NB4 (cell line): ENCODE measurements around the gene RPL10A.

Experiments used
- DNase-seq: peaks from one replicate; pipeline ENCODE4 v3.0.0; 2010; ENCODE audit warnings: low read depth
- H3K4me3 ChIP-seq: one replicate; pipeline ENCODE4 v1.5.1; 2011; ENCODE audit warnings: mild to moderate bottlenecking, low read depth, low read length, moderate library complexity
- CTCF ChIP-seq: IDR thresholded peaks from one replicate; pipeline ENCODE4 v1.5.1; 2012; ENCODE audit warnings: low read depth, low read length
- MYC ChIP-seq: IDR thresholded peaks from 2 replicates; pipeline ENCODE4 v1.6.1; 2011; ENCODE audit warnings: low read depth, low read length
- POLR2A ChIP-seq: IDR thresholded peaks from 2 replicates; pipeline ENCODE4 v1.6.1; 2011; ENCODE audit warnings: mild to moderate bottlenecking; ENCODE audit not compliant: insufficient read length; ENCODE audit errors: extremely low read depth
- TF ChIP-seq, protein P1 (sequence below): IDR thresholded peaks from 2 replicates; pipeline ENCODE4 v1.6.1; 2011; ENCODE audit warnings: low read depth, low read length

Gene RPL10A

DNA sequence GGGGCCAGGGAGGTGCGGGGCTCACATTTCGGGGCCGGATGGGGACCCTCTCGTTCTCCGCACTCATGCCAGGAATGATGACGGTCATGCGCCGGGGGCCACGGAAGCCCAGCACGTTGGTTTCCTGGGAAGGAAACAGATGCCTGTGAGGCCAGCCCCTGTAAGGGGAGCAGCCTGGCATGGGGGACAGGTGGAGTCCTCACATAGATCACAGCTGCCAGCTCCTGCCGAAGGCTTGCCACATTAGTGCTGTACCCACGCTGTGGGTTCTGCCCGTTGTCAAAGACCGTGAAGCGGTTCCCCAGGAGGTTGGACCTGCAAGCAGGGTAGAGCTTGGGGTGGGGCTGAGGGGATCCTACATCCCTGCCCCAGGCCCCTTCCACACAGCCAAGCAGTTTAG, 35.3 kb downstream of the RPL10A start:
- TF ChIP-seq MYC, result no peak
- TF ChIP-seq CTCF, result no peak
- TF ChIP-seq, protein P1, sequence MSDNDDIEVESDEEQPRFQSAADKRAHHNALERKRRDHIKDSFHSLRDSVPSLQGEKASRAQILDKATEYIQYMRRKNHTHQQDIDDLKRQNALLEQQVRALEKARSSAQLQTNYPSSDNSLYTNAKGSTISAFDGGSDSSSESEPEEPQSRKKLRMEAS, result no peak
- no peak for TF ChIP-seq POLR2A
- no peak overlapping the region for H3K4me3 ChIP-seq
- no peak for DNase-seq

DNA sequence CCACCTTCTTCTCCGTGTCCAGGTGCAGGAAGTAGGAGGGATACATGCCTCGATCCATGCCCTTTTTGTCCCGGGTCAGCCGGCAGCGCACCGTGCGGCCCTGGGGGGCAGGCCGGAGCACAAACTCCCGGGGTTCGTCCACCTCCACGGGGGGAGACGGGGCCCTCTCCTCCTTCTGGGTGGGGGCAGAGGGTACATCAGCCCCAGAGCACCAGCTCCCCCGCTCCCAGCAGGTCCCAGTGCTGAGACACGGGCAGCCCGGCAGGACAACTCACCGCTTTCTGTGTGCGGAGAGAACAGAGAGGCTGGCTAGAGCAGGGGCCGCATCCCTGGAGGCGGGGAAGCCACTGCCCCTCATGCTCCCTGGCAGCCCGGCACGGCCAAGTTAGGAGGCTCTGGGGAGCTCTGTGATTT, 37.8 kb downstream of the RPL10A start:
- TF ChIP-seq, protein P1, result no peak
- TF ChIP-seq MYC, result no peak
- no peak for TF ChIP-seq CTCF
- no peak for TF ChIP-seq POLR2A
- no peak overlapping the region for H3K4me3 ChIP-seq
- DNase-seq, result no peak

DNA sequence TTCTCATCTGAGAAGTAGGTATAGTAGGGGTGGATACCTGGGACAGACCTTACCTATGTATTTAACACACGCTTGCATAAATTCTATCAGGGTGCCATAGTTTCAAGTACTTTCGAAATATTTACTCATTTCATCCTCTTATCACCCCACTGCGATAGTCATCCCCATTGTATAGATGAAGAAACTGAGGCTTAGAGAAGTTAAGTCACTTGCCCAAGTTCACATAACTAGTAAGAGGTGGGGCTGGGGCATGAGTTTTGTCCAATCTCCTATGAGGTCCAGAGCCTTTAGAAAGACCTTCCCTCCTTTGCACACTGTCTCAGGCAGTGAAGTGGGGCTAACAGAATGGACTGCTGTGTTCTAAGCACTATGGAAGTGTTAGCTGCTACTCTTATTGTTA, 38.3 kb downstream of the RPL10A start:
- H3K4me3 ChIP-seq, result no peak overlapping the region
- no peak for DNase-seq
- TF ChIP-seq MYC (no peak), POLR2A (no peak), CTCF (no peak)
- TF ChIP-seq, protein P1, result no peak

DNA sequence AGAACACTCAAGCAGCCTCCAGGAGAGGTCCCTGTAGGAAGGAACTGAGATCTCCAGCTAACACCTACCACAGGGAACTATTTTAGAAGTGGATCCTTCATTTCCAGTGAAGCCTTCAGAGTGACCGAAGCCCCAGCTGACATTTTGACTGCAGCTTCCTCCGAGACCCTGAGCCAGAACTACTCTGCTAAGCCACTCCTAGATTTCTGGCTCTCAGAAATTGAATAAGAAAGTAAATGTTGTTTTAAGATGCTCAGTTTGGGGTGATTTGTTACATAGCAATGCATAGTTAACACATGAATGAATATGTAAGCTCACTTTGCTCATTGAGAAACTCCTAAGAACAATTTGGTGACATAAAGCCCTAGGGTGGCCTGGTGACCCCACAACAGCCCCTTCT, 39.0 kb downstream of the RPL10A start:
- no peak overlapping the region for H3K4me3 ChIP-seq
- TF ChIP-seq MYC, result no peak
- TF ChIP-seq POLR2A, result no peak
- no peak for TF ChIP-seq CTCF
- TF ChIP-seq, protein P1, result no peak
- no peak for DNase-seq

DNA sequence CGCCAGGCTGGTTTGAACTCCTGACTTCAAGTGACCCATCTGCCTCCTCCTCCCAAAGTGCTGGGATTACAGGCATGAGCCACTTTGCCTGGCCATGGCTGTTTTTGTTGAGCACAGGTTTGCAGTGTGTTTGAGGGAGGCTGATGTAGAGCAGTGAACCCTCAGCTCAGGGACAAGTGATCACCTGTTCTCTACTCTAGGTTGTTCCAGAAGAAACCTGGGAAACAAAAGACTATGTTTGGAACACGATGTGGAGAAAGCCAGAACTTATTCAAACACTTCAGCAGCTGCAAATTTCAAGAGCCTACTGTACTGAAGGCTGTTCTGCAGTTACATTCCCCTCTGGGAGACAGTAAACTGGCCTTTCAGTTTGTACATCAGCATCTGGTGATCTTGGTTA, 39.8 kb downstream of the RPL10A start:
- TF ChIP-seq, protein P1, result no peak
- TF ChIP-seq CTCF, result no peak
- no peak for TF ChIP-seq MYC
- no peak for TF ChIP-seq POLR2A

DNA sequence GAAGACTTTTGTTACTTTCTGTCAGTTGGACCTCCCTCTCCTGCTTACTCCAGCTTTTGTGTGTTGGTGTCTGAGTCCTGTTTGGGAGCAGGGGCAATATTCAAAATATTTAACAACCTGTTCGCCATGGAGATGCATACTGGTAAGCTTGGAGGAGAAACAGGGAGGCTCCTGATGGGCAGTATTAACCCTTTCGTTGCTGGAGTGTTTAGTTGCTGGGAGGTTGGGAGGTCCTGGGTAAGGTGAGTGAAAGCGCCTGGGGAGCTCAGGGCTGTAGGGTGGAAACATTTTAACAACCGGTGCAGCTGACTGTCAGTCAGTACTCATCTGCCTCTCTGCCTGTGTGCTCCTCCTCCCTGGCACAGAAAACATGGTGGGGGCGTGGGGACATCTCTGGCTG, 40.3 kb downstream of the RPL10A start:
- no peak for DNase-seq
- no peak overlapping the region for H3K4me3 ChIP-seq

More for the DNA sequence above, 39.8 kb downstream of the RPL10A start:
- H3K4me3 ChIP-seq, result no peak overlapping the region
- DNase-seq, result no peak

More for the DNA sequence above, 40.3 kb downstream of the RPL10A start:
- TF ChIP-seq MYC (no peak), CTCF (no peak), POLR2A (no peak)
- TF ChIP-seq, protein P1, result no peak
